Activated CD4-positive, alpha-beta T cell treated with anti-CD3 and anti-CD28 coated beads for 4 hours (primary cell): ENCODE results near the gene NFIX.

ENCODE experiments used
- DNase-seq, 2 donors: peaks; one replicate each; pipeline ENCODE4 v3.0.0-alpha.2; 2020

NFIX gene

DNA sequence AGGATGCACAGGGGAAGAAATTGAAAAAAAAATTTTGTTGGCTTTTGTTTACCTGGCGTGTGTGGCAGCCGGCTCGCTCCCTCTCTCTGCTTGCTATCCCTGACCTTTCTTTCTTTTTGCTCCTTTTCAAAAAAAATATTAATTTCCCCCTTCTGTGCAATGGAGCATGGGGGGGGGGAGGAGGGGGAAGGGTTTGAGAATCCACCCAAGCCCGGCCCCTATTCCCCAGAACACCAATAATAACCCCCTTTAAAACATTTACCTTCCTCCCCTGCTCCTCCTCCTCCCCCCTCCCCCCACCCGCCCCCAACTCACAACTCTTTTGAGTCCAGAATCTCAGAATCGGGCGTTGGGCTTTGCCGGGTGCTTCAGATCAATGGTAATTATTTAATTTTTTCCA lies 28.4 kb downstream of the NFIX start:
- no peak for DNase-seq

GRCh38 chr19:13024126-13024950 lies 29.1 kb downstream of the NFIX start:
- DNase-seq, result no peak

- no peak for DNase-seq
These were observed 29.8 kb downstream of the NFIX start for GRCh38 chr19:13024951-13025697.

DNA sequence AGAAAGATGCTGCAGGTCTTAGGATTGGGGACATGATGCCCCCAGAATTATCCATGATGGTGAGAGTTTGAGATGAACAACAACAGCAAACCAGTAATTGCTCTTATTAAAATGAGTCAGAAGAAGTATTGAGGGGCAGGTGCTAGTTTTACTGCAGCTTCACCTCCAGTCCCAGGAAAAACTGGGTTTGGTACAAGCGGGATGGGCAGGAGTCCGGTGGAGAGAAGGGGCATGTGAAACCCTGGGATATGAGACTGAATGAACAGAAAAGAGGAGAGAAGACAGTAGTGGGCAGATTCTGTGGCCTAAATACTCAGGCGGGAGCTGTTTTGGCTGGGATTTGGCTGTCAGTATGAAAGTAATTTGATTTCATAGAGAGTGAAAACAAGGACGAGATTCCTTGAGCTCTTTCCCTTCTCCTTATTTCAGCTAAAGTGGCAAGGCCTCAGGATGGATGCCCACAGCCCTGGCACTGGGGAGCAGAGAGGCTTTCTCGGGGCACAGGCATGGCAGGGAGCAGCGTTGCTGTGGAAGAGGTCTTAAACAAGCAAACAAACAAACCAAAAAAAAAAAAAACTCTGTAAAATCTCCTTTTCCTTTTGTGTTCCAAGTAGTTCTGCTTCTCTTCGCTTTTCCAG lies 30.7 kb downstream of the NFIX start:
- no peak for DNase-seq

GRCh38 chr19:13026462-13027370 lies 31.4 kb downstream of the NFIX start:
- DNase-seq, result no peak

DNA sequence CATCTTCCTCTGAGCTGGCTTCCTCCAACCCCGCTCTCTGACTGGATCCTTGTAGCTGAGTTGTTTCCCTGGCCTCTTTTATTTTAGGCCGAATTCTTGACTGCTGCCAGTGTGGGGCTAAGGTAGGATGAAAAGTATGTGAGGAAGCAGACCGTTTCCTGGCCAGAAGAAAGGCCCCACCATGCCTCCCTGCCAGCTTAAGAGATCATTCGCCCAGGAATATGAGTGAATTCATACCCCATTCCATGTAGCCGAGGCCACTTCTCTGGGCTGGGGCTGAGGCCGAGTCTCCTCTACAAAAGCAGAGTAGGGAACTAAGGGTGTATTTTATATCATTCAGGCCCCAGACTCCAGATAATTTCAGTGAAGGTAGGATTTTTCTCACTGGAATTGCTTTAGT lies 32.3 kb downstream of the NFIX start:
- DNase-seq, result no peak

DNA sequence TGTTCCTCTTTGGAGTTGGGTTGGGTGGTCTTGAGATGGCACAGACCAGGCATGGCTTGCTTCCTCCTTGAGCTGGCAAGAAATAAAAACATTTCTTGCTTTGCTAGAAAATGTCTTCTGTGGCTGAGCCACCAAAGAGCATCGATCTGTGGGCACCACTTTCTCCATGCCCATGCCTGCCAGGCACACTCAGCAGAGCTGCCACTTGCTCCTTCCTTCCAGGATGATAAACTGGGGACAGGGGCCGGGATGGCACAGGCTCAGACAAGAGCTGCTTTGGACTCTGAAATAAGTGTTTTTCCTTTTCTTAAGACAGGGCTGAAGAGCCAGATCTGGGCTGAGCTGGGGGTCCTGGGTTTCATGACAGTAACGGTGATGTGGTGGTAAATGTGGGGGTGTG lies 32.8 kb downstream of the NFIX start:
- DNase-seq, result no peak

DNA sequence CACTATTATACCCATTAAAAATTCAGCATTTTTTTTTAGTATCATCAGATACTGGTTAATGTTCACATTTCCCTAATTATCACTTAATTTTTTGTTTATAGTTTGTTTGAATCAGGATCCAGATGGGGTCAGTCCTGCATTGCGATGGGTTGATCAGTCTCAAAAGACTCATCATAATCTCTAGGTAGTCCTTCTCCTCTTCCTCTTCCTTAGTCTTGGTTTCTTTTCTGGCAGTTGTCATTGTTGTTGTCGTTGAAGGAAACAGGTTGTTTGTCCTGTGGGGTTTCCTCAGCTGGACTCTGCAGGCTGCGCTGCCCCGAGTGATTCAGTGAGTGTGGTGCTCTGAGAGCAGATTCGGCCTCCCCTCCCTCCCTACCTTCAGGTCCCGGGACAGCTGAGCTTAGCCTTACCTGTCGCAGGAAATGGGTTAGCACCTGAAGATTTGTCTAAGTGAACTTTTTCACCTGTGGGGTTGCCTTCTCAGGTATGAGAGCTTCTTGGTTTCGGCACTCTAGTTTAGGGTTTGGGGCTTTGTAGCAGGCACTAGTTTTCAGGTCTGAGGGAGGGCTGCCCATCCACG lies 34.1 kb downstream of the NFIX start:
- no peak for DNase-seq

DNA sequence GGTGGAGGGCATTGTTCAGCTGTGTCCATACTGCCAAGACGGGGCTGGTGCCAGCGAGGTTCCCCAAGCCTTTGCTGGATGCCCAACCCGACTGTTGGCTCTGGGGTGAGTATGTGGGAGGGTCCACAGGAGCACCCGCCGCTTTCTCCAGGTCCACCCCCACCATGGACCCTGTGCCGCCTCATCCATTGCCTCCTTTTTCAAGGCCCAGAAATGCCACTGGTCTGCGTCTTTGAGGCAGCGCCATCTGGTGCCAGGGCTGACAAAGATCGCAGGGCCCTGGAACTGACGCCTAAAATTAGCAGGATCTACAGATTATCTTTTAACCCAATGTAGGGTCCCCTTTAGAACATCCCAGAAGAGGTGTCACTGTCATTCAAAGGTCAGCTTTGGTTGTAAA lies 34.6 kb downstream of the NFIX start:
- DNase-seq, result no peak

GRCh38 chr19:13031917-13032623 lies 36.8 kb downstream of the NFIX start:
- no peak for DNase-seq

GRCh38 chr19:13032837-13033236 lies 37.6 kb downstream of the NFIX start:
- DNase-seq, result no peak

- no peak for DNase-seq
These were observed 38.0 kb downstream of the NFIX start for GRCh38 chr19:13033244-13033643.

- peak; percentile 30 to 44 for DNase-seq
These were observed 38.7 kb downstream of the NFIX start for GRCh38 chr19:13033819-13034611.

GRCh38 chr19:13034636-13035035 lies 39.4 kb downstream of the NFIX start:
- DNase-seq, result no peak

DNA sequence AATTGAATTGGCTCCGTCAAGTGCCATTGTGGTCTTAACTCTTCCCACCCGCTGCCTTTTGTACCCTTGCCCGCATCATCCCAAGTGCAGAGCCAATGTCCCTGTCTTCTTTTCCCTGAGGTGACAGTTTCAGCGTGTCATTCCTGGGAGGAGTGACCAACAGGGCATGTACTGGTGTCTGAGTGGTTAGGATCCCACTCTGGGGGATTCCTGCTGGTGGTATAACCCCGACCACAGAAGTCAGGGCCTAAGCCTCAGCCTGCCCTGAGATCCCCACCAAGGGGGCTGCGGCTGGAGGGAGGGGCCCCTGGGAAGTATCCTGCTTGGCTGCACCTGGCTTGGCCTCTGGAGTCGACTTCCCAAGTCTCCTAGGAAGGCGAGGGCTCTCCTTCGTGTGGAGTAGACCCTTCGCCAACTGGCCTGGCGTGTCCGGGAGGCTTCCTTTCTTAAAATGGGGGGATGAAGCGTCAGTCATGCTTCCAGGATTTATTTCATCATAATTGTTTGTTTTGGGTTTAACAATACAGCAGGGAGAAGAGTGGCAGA lies 40.6 kb downstream of the NFIX start:
- no peak for DNase-seq

GRCh38 chr19:13036366-13036976 lies 41.2 kb downstream of the NFIX start:
- no peak for DNase-seq

GRCh38 chr19:13037161-13037560 lies 41.9 kb downstream of the NFIX start:
- no peak for DNase-seq

GRCh38 chr19:13037731-13038130 lies 42.5 kb downstream of the NFIX start:
- DNase-seq, result no peak

GRCh38 chr19:13038306-13039210 lies 43.3 kb downstream of the NFIX start:
- DNase-seq, result no peak
